Hepatocyte (in vitro differentiated cells): ENCODE measurements around the gene PMF1. TPM values are rescaled to one million over a fixed set of nuclear protein-coding genes. Genes with fewer than 3 reads are reported as not detected.

Experiments
- DNase-seq: peaks from one replicate; pipeline ENCODE4 v3.0.0-alpha.2; 2016; ENCODE audit warnings: low spot score
- H2AFZ ChIP-seq: fragments of 200-600 bp; sonication (generic); 2 replicates; pipeline ENCODE4 v1.6.0; 2016; ENCODE audit warnings: antibody characterized with exemption, mild to moderate bottlenecking
- H3K27ac ChIP-seq: fragments of 200-600 bp; sonication (generic); 2 replicates; pipeline ENCODE4 v1.5.1; 2016; ENCODE audit warnings: mild to moderate bottlenecking
- H3K27me3 ChIP-seq: fragments of 200-600 bp; sonication (generic); 2 replicates; pipeline ENCODE4 v1.6.1; 2016
- H3K36me3 ChIP-seq: fragments of 200-600 bp; sonication (generic); replicated peaks from 2 replicates; pipeline ENCODE4 v1.5.1; 2016; ENCODE audit warnings: low read depth; ENCODE audit not compliant: insufficient read depth
- H3K4me1 ChIP-seq: fragments of 200-600 bp; sonication (generic); 2 replicates; pipeline ENCODE4 v1.5.1; 2016; ENCODE audit warnings: mild to moderate bottlenecking, moderate library complexity; ENCODE audit not compliant: insufficient read depth
- H3K4me2 ChIP-seq: fragments of 200-600 bp; sonication (generic); 2 replicates; pipeline ENCODE4 v1.6.0; 2016
- H3K4me3 ChIP-seq: fragments of 200-600 bp; sonication (generic); 2 replicates; pipeline ENCODE4 v1.5.1; 2016; ENCODE audit warnings: mild to moderate bottlenecking
- H3K79me2 ChIP-seq: fragments of 200-600 bp; sonication (generic); 2 replicates; pipeline ENCODE4 v1.6.0; 2017; ENCODE audit warnings: mild to moderate bottlenecking
- H3K9me2 ChIP-seq: fragments of 200-600 bp; sonication (generic); replicated peaks from 2 replicates; pipeline ENCODE4 v1.6.0; 2017; ENCODE audit warnings: mild to moderate bottlenecking; ENCODE audit not compliant: insufficient read depth
- H3K9me3 ChIP-seq: fragments of 200-600 bp; sonication (generic); 2 replicates; pipeline ENCODE4 v1.5.1; 2016; ENCODE audit warnings: low read depth, mild to moderate bottlenecking
- H4K20me1 ChIP-seq: fragments of 200-600 bp; sonication (generic); 2 replicates; pipeline ENCODE4 v1.6.0; 2016; ENCODE audit warnings: mild to moderate bottlenecking; ENCODE audit not compliant: insufficient read depth, poor library complexity, severe bottlenecking
- CTCF ChIP-seq: fragments of 200-600 bp; sonication (generic); IDR thresholded peaks from 2 replicates; pipeline ENCODE4 v1.5.1; 2016; ENCODE audit warnings: antibody characterized with exemption, mild to moderate bottlenecking; ENCODE audit not compliant: poor library complexity
- EZH2 ChIP-seq: fragments of 200-600 bp; sonication (generic); IDR thresholded peaks from 2 replicates; pipeline ENCODE4 v1.6.1; 2016; ENCODE audit warnings: antibody characterized with exemption, mild to moderate bottlenecking, borderline replicate concordance
- EZH2phosphoT487 ChIP-seq: fragments of 200-600 bp; sonication (generic); IDR thresholded peaks from one replicate; pipeline ENCODE4 v1.6.1; 2018; ENCODE audit warnings: antibody characterized with exemption, mild to moderate bottlenecking, low read depth, moderate library complexity; ENCODE audit not compliant: unreplicated experiment, severe bottlenecking
- WGBS: methylation state at CpG from one replicate; pipeline ENCODE4 v1.1.6; 2016; ENCODE audit warnings: low lambda C conversion rate; ENCODE audit errors: missing lambda C conversion rate; 5-methylcytosine and 5-hydroxymethylcytosine counted together
- polyA plus RNA-seq: library from polyadenylated mRNA; unstranded; fragments of >200 nt; fragmentation: Nextera tagmentation; extraction: Ambion mirVana; gene quantifications from 2 replicates; pipeline ENCODE4 v1.2.1, GENCODE V29; 2016
- total RNA-seq: library from RNA; depleted of rRNA; stranded (reverse); fragments of >200 nt; gene quantifications from 2 replicates; pipeline ENCODE4 v1.2.3, GENCODE V29; 2014

Gene PMF1
- total and polyA plus RNA-seq, 2 experiments from 2014 or later = 60.7 to 77.1 TPM

- 96% methylated on average over 3 of the region's 3 CpGs for WGBS
- Histone ChIP-seq H3K4me2 (no peak overlapping the region), H3K36me3 (no peaks in the 10 kb centered on the region), H3K4me1 (no peaks in the 10 kb centered on the region), H3K27me3 (no peaks in the 10 kb centered on the region), H3K79me2 (peaks cover 43% of the 10 kb centered on the region), H3K9me3 (no peaks in the 10 kb centered on the region), H3K4me3 (no peak overlapping the region), H2AFZ (no peak overlapping the region), H3K27ac (no peak overlapping the region), H4K20me1 (no peaks in the 10 kb centered on the region), H3K9me2 (no peaks in the 10 kb centered on the region)
- TF ChIP-seq EZH2 = no peak
- no peak for DNase-seq
Observed at GRCh38 chr1:156204686-156205085, 8.1 kb upstream of the PMF1 start.

- Histone ChIP-seq H3K36me3 (no peaks in the 10 kb centered on the region), H3K27me3 (no peaks in the 10 kb centered on the region), H3K4me3 (no peak overlapping the region)
Observed at GRCh38 chr1:156211243-156211642, 1.6 kb upstream of the PMF1 start.

GRCh38 chr1:156212130-156212529 lies 677 bp upstream of the PMF1 start:
- Histone ChIP-seq H3K36me3 (no peaks in the 10 kb centered on the region), H3K27ac (peak overlapping the region; percentile 96), H3K4me1 (peaks cover 8% of the 10 kb centered on the region), H3K79me2 (peaks cover 31% of the 10 kb centered on the region), H3K27me3 (no peaks in the 10 kb centered on the region), H3K9me2 (no peaks in the 10 kb centered on the region), H3K9me3 (no peaks in the 10 kb centered on the region), H2AFZ (peak overlapping the region; percentile 54), H3K4me2 (peak overlapping the region; percentile 75), H3K4me3 (no peak overlapping the region), H4K20me1 (no peaks in the 10 kb centered on the region)
- no peak for DNase-seq
- 87% methylated on average over 9 of the region's 9 CpGs for WGBS
- TF ChIP-seq EZH2 (no peak), EZH2phosphoT487 (no peak), CTCF (no peak)

More at GRCh38 chr1:156211243-156211642, 1.6 kb upstream of the PMF1 start:
- H3K4me2 ChIP-seq = no peak overlapping the region
- 95% methylated on average over 3 of the region's 3 CpGs for WGBS
- H3K27ac ChIP-seq = no peak overlapping the region
- peaks cover 28% of the 10 kb centered on the region for H3K79me2 ChIP-seq
- no peak overlapping the region for H2AFZ ChIP-seq
- peaks cover 8% of the 10 kb centered on the region for H3K4me1 ChIP-seq
- H3K9me3 ChIP-seq = no peaks in the 10 kb centered on the region
- no peak for TF ChIP-seq CTCF
- TF ChIP-seq EZH2phosphoT487 = no peak
- no peak for TF ChIP-seq EZH2
- H4K20me1 ChIP-seq = no peaks in the 10 kb centered on the region
- H3K9me2 ChIP-seq = no peaks in the 10 kb centered on the region
- DNase-seq = no peak

GRCh38 chr1:156213644-156213966 lies 798 bp downstream of the PMF1 start:
- Histone ChIP-seq H2AFZ (peak overlapping the region; percentile 47), H3K9me2 (no peaks in the 10 kb centered on the region), H3K4me3 (peak overlapping the region; percentile 60), H3K27ac (peak overlapping the region; percentile 96), H3K27me3 (no peaks in the 10 kb centered on the region), H3K4me2 (peak overlapping the region; percentile 85), H3K79me2 (peaks cover 46% of the 10 kb centered on the region), H3K9me3 (no peaks in the 10 kb centered on the region), H3K4me1 (peaks cover 8% of the 10 kb centered on the region), H3K36me3 (no peaks in the 10 kb centered on the region), H4K20me1 (no peaks in the 10 kb centered on the region)
- no peak for DNase-seq
- TF ChIP-seq CTCF (no peak), EZH2 (no peak), EZH2phosphoT487 (no peak)
- WGBS = 34% methylated on average over 11 of the region's 11 CpGs
